Measurements from ENCODE around the gene FTO. TPM values are rescaled to one million over a fixed set of nuclear protein-coding genes. Genes with fewer than 3 reads are reported as not detected.

Gene FTO
- total and polyA plus RNA-seq, 2 of the 13 experiments (the other 11 are each of a cell fraction or from before 2014, with no cell fraction given) = 41.6 to 55.8 TPM

DNA sequence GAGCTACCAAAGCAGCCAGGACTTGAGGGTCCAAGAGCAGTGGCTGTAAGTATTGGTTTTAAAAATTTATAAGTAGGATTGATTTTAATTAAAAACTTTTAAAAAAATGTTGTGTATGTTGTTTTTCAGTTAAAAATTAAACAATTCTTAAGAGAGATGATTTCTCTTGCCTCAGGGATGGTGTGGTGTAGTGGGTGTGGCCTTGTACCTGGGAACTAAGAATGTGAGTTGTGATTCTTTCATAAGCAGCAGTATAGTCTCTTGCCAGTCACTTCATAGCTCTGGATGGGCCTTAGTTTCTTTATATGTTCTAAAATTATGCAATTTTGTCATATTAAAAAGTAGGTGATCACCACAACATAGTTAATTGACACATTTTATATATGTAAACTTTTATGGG, 99.5 kb downstream of the FTO start:
- no peak for TF ChIP-seq HNRNPUL1 (IDR thresholded peaks at IDR 0.05; ENCODE audit: low read depth, low read length)
- TF ChIP-seq TARDBP (CRISPR knock-in tag; IDR thresholded peaks at IDR 0.05) = no peak
- TF ChIP-seq LCORL (IDR thresholded peaks at IDR 0.05) = no peak
- TF ChIP-seq LCORL (CRISPR knock-in tag; IDR thresholded peaks at IDR 0.05) = no peak
- no peak for TF ChIP-seq POLR2A (IDR thresholded peaks at IDR 0.05; ENCODE audit: insufficient read depth in 1 of 2, low read depth in 2 of 2, low read length in 2 of 2)
- TF ChIP-seq, protein P1, sequence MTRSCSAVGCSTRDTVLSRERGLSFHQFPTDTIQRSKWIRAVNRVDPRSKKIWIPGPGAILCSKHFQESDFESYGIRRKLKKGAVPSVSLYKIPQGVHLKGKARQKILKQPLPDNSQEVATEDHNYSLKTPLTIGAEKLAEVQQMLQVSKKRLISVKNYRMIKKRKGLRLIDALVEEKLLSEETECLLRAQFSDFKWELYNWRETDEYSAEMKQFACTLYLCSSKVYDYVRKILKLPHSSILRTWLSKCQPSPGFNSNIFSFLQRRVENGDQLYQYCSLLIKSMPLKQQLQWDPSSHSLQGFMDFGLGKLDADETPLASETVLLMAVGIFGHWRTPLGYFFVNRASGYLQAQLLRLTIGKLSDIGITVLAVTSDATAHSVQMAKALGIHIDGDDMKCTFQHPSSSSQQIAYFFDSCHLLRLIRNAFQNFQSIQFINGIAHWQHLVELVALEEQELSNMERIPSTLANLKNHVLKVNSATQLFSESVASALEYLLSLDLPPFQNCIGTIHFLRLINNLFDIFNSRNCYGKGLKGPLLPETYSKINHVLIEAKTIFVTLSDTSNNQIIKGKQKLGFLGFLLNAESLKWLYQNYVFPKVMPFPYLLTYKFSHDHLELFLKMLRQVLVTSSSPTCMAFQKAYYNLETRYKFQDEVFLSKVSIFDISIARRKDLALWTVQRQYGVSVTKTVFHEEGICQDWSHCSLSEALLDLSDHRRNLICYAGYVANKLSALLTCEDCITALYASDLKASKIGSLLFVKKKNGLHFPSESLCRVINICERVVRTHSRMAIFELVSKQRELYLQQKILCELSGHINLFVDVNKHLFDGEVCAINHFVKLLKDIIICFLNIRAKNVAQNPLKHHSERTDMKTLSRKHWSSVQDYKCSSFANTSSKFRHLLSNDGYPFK (CRISPR knock-in tag; IDR thresholded peaks at IDR 0.05; ENCODE audit: borderline replicate concordance) = no peak
- TF ChIP-seq ELF4 (CRISPR knock-in tag; IDR thresholded peaks at IDR 0.05; ENCODE audit: borderline replicate concordance) = no peak
- no peak for TF ChIP-seq ZMYM3 (CRISPR knock-in tag; IDR thresholded peaks at IDR 0.05)
- TF ChIP-seq ZNF570 (CRISPR knock-in tag; IDR thresholded peaks at IDR 0.05; ENCODE audit: borderline replicate concordance) = no peak
- TF ChIP-seq ZNF562 (CRISPR knock-in tag; IDR thresholded peaks at IDR 0.05; ENCODE audit: borderline replicate concordance) = no peak
- TF ChIP-seq SALL1 (CRISPR knock-in tag; IDR thresholded peaks at IDR 0.05) = no peak
- no peak for TF ChIP-seq ZNF674 (CRISPR knock-in tag; IDR thresholded peaks at IDR 0.05; ENCODE audit: low read depth)
- TF ChIP-seq, protein P2, sequence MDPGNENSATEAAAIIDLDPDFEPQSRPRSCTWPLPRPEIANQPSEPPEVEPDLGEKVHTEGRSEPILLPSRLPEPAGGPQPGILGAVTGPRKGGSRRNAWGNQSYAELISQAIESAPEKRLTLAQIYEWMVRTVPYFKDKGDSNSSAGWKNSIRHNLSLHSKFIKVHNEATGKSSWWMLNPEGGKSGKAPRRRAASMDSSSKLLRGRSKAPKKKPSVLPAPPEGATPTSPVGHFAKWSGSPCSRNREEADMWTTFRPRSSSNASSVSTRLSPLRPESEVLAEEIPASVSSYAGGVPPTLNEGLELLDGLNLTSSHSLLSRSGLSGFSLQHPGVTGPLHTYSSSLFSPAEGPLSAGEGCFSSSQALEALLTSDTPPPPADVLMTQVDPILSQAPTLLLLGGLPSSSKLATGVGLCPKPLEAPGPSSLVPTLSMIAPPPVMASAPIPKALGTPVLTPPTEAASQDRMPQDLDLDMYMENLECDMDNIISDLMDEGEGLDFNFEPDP (CRISPR knock-in tag; conservative IDR thresholded peaks at IDR 0.05) = no peak
- TF ChIP-seq EEA1 (CRISPR knock-in tag; IDR thresholded peaks at IDR 0.05; ENCODE audit: borderline replicate concordance) = no peak
- TF ChIP-seq, protein P3, sequence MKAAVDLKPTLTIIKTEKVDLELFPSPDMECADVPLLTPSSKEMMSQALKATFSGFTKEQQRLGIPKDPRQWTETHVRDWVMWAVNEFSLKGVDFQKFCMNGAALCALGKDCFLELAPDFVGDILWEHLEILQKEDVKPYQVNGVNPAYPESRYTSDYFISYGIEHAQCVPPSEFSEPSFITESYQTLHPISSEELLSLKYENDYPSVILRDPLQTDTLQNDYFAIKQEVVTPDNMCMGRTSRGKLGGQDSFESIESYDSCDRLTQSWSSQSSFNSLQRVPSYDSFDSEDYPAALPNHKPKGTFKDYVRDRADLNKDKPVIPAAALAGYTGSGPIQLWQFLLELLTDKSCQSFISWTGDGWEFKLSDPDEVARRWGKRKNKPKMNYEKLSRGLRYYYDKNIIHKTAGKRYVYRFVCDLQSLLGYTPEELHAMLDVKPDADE (CRISPR knock-in tag; IDR thresholded peaks at IDR 0.05) = no peak
- H3K27me3 ChIP-seq (ENCODE audit: control insufficient read depth in 1 of 2, insufficient read depth in 2 of 2, low read length in 2 of 2) = no peaks in the 10 kb centered on the region
- H3K9me3 ChIP-seq (ENCODE audit: low read length) = no peaks in the 10 kb centered on the region
- no peak overlapping the region for H3K27ac ChIP-seq (ENCODE audit: extremely low read length, insufficient read depth, low read length)
- FAIRE-seq = no peak
- ChIA-PET CTCF (ENCODE audit: low intra/inter-chr PET ratio, low total read pairs) (no interaction called here), POLR2A (no interaction called here)
- in situ Hi-C loops (cut with HindIII; ENCODE audit: extremely low pct_ligation_motif_present, low pct_unique_long_range_greater_than_20kb) (no loop called here), intact Hi-C loops (cut with micrococcal nuclease; ENCODE audit: unreplicated experiment) (no loop called here)
- no peak overlapping the region for H3K4me2 ChIP-seq (ENCODE audit: low read depth, low read length)
- H3K4me3 ChIP-seq (replicated peaks in 1 of 3; ENCODE audit: insufficient read depth in 1 of 3, low read depth in 2 of 3, low read length in 3 of 3) = no peak overlapping the region
- no peak overlapping the region for H2AFZ ChIP-seq (ENCODE audit: low read length)
- no TSS peak for BruUV-seq (replicated peaks)
- DNase-seq (ENCODE audit: low spot score) = no peak
- no peaks in the 10 kb centered on the region for H4K20me1 ChIP-seq (ENCODE audit: insufficient read depth, low read length)
- H3K4me1 ChIP-seq (ENCODE audit: insufficient read depth, low read length) = peaks cover 11% of the 10 kb centered on the region
- peaks cover 4% of the 10 kb centered on the region for H3K79me2 ChIP-seq (ENCODE audit: insufficient read depth, low read length)
- ATAC-seq = no peak
- H3K9ac ChIP-seq (ENCODE audit: insufficient read depth, low read depth, low read length) = no peak overlapping the region
- H3K36me3 ChIP-seq (replicated peaks in 1 of 2; ENCODE audit: control insufficient read depth in 1 of 2, insufficient read depth in 2 of 2, low read length in 2 of 2) = no peaks in the 10 kb centered on the region
